Heart right ventricle (tissue), 16 donors: Measurements from ENCODE around the gene ALAS1. TPM values are rescaled to one million over a fixed set of nuclear protein-coding genes. Genes with fewer than 3 reads are reported as not detected.
"Not testable (repeated sequence)": the region's sequence is repeated elsewhere in the genome, so short reads cannot be mapped to it uniquely, and the experiment has no call there.

Source experiments
- ATAC-seq, 8 donors: fragments of 200-7000 bp; cut with Tn5 transposase; one replicate each; pipeline ENCODE4 v1.9.1; 2020; ENCODE audit warnings: mild to moderate bottlenecking in 8 of 8, moderate library complexity in 8 of 8, moderate number of reproducible peaks in 1 of 8
- DNase-seq, 2 donors: peaks; one replicate each; pipeline ENCODE4 v3.0.0-alpha.2; 2020
- H3K27ac ChIP-seq, 10 donors: fragments of 200-600 bp; sonication (generic) in 2 of 10; one replicate each; pipeline versions ENCODE4 v1.5.0 to v1.8.0; 2020 to 2022; ENCODE audit warnings: mild to moderate bottlenecking in 3 of 10
- H3K27me3 ChIP-seq, 7 donors: fragments of 200-600 bp; one replicate each; pipeline ENCODE4 v1.8.0; 2021 to 2022; ENCODE audit warnings: mild to moderate bottlenecking in 2 of 7
- H3K36me3 ChIP-seq, 9 donors: fragments of 200-600 bp; sonication (generic) in 1 of 9; one replicate each; pipeline versions ENCODE4 v1.5.0 to v1.8.0; 2020 to 2022; ENCODE audit warnings: mild to moderate bottlenecking in 2 of 9
- H3K4me1 ChIP-seq, 9 donors: fragments of 200-600 bp; sonication (generic) in 1 of 9; one replicate each; pipeline versions ENCODE4 v1.5.0 to v1.8.0; 2020 to 2022; ENCODE audit warnings: mild to moderate bottlenecking in 4 of 9
- H3K4me3 ChIP-seq, 10 donors: fragments of 200-600 bp; sonication (generic) in 2 of 10; one replicate each; pipeline versions ENCODE4 v1.5.0 to v1.8.0; 2020 to 2022; ENCODE audit warnings: mild to moderate bottlenecking in 7 of 10, moderate library complexity in 2 of 10
- H3K9me3 ChIP-seq, 11 donors: fragments of 200-600 bp in 10 of 11; sonication (generic) in 2 of 11; one replicate each; pipeline versions ENCODE4 v1.5.0 to v1.8.0; 2013 to 2022; ENCODE audit warnings: mild to moderate bottlenecking in 2 of 11, control low read depth in 1 of 11, moderate library complexity in 1 of 11
- CTCF ChIP-seq, 9 donors: fragments of 200-600 bp; sonication (generic) in 2 of 9; IDR thresholded peaks; one replicate each; pipeline versions ENCODE4 v1.5.0 to v1.8.0; 2021 to 2022; ENCODE audit warnings: antibody characterized with exemption in 9 of 9, mild to moderate bottlenecking in 5 of 9, moderate library complexity in 1 of 9
- WGBS, 2 donors: extraction: QIAGEN DNeasy Blood & Tissue Kit; methylation state at CpG; one replicate each; pipeline ENCODE4 v1.1.7; 2013; ENCODE audit warnings: inconsistent platforms in 1 of 2; 5-methylcytosine and 5-hydroxymethylcytosine counted together
- intact Hi-C, 10 donors: fragments of 100-400 bp; cut with DNase I; formaldehyde crosslinking; loops; one replicate each; pipeline versions ENCODE4 v1.11.1 to v1.14.2; 2022
- polyA plus RNA-seq, 2 donors: library from polyadenylated mRNA; stranded (reverse); fragments of 200-250 nt; gene quantifications; one replicate each; pipeline ENCODE4 v1.2.3, GENCODE V29; 2013
- total RNA-seq, 10 donors: library from RNA; stranded (reverse); fragmentation: NEBNext Ultra II Directional in 3 of 10; extraction: Animal tissue kit (Norgen Biotek cat#: 25700) in 3 of 10; gene quantifications; one replicate each; pipeline versions ENCODE4 v1.2.1 to v1.2.4, GENCODE V29; 2021 to 2023
- donor health status: Arrhythmogenic right ventricular cardiomyopathy.
- donor health status: ischemic (EF 13 %, LVEDD 7.1; RV severe dilation, severe dysfunction).
- donor health status: healthy with polysubstance abuse.
- donor health status: DM: no; HTN: yes; CAD: no.
- donor health status: DM: no; HTN: no; CAD: no.
- donor health status: ischemic (EF 25% LVEDD 6.9; RV normal size, moderate dysfunction).
- donor health status: ischemic (EF 25% LVEDD 5.7; RV mildly dilated, moderate dysfunction).
- donor health status: healthy.
- donor health status: DM: yes; HTN: yes; CAD: no.
- donor health status: Ischemic cardiomyopathy.
- donor health status: ischemic (EF 35%, LVEDD 5.7; RV mildly dilated, moderate dysfunction).
- donor health status: nonischemic (EF 11% LVEDD 7.7; RV severe dilation, severe dysfunction).
- donor health status: DM: yes; HTN: yes; CAD: no.
- donor health status: PGD.
- donor health status: ischemic (EF 29% LVEDD 5.4; RV normal size, mild dysfunction).
- donor health status: nonischemic (EF 23%, LVEDD 6.1; RV moderate dilation, normal function).

ALAS1 gene
- total and polyA plus RNA-seq, 12 donors: 55.2 to 233 (median 176) TPM

GRCh38 chr3:52167240-52167639, 30.7 kb upstream of the ALAS1 start:
- ATAC-seq: no peak
- H3K4me1 ChIP-seq: no peaks in the 10 kb centered on the region
- no peak for TF ChIP-seq CTCF (IDR thresholded peaks at IDR 0.05)
- no peak for DNase-seq
- no peaks in the 10 kb centered on the region for H3K9me3 ChIP-seq
- intact Hi-C loops: no loop called here
- H3K27ac ChIP-seq: no peak overlapping the region
- 45 to 49% methylated on average over 9 of the region's 9 CpGs for WGBS, 2 donors
- H3K36me3 ChIP-seq: no peaks in the 10 kb centered on the region
- H3K27me3 ChIP-seq: no peaks in the 10 kb centered on the region
- H3K4me3 ChIP-seq: no peak overlapping the region

DNA sequence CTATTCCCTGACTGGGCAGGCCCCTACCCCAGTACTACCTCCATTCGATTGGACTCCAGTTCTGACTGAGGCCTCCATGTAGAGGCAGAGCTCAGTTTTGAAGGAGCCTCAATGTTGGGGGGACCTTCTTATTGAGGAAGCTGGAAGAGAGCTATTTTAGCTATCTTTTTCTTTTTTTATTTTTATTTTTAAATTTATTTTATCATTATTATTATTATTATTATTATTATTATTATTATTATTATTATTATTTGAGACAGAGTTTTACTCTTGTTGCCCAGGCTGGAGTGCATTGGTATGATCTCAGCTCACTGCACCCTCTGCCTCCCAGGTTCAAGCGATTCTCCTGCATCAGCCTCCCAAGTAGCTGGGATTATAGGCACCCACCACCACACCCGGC, 27.7 kb upstream of the ALAS1 start:
- DNase-seq, H3K4me3 ChIP-seq, H3K27ac ChIP-seq, H3K36me3 ChIP-seq, ATAC-seq, H3K4me1 ChIP-seq, intact Hi-C loops, H3K27me3 ChIP-seq, H3K9me3 ChIP-seq: not testable (repeated sequence)
- WGBS, 2 donors: 97 to 98% methylated on average over 3 of the region's 3 CpGs

DNA sequence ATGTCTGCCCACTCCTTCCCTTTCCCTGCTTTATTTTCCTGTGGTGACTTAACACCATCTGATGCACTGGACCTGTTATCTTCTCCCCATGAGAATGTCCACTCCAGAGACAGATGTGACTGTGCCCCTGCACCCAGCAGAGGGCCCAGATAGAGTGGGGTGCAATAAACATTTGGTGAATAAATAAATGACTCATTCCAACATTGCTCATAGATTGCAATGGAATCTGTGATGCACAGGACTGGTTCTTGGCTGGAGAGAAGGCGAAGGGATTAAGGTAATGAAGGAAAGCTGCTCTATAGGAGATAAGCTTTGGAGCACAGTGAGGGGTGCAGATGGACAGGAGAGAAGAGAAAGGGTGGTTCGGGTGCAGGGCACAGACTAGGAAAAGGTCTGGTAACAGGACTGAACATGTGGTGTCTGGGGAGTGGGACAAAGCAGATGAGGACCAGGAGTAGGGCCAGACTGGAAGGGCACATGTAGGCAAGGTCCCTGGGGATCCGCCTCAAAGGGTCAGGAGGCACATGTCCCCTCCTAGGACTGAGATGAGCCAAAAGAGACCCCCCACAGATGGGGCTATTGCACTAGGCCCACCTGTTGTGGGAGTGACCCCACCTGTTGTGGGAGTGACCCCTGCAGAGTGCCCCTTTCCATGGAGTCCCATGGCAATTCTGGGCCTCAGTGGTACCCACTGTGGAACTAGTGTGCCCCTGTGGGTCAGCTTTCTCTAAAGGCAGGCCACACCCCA, 26.3 kb upstream of the ALAS1 start:
- H3K4me1 ChIP-seq: no peaks in the 10 kb centered on the region
- H3K27me3 ChIP-seq: no peaks in the 10 kb centered on the region
- intact Hi-C loops: no loop called here
- H3K9me3 ChIP-seq: no peaks in the 10 kb centered on the region
- no peak for TF ChIP-seq CTCF (IDR thresholded peaks at IDR 0.05)
- 84 to 88% methylated on average over 3 of the region's 3 CpGs for WGBS, 2 donors
- no peak overlapping the region for H3K27ac ChIP-seq
- ATAC-seq: no peak
- H3K36me3 ChIP-seq: no peaks in the 10 kb centered on the region
- no peak for DNase-seq
- H3K4me3 ChIP-seq: no peak overlapping the region

- intact Hi-C loops: no loop called here
- no peak for ATAC-seq
- H3K27ac ChIP-seq: no peak overlapping the region
- no peak overlapping the region for H3K4me3 ChIP-seq
- H3K4me1 ChIP-seq: no peaks in the 10 kb centered on the region
- DNase-seq: no peak
- H3K36me3 ChIP-seq: no peaks in the 10 kb centered on the region
- no peak for TF ChIP-seq CTCF (IDR thresholded peaks at IDR 0.05)
- 85 to 91% methylated on average over 5 of the region's 5 CpGs for WGBS, 2 donors
- H3K27me3 ChIP-seq: no peaks in the 10 kb centered on the region
- H3K9me3 ChIP-seq: no peaks in the 10 kb centered on the region
Measured at GRCh38 chr3:52172262-52172757, 25.6 kb upstream of the ALAS1 start.

DNA sequence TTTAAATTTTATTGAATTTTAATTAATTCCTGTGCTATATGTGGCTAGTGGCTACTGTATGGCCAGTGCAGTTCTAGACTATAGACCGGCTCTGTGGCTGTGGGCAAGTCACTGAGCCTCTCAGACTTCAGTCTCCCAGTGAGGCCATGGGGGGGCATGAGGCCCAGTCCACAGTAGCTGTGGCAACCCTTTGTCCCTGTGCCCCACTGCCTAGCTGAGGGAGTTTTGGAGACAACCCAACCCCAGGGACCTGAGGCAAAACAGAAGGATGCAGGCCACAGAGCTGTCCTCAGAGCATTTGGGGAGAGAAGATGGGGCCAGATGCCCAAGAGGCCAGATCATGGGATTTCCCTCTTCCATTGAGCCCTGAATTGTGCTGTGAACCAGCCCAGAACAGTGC, 24.9 kb upstream of the ALAS1 start:
- no peak for TF ChIP-seq CTCF (IDR thresholded peaks at IDR 0.05)
- Histone ChIP-seq H3K4me3 (no peak overlapping the region), H3K27me3 (no peaks in the 10 kb centered on the region), H3K36me3 (no peaks in the 10 kb centered on the region), H3K9me3 (no peaks in the 10 kb centered on the region), H3K4me1 (no peaks in the 10 kb centered on the region), H3K27ac (no peak overlapping the region)
- whole genome bisulfite sequencing, 2 donors: 95 to 96% methylated on average over 1 of the region's 1 CpG
- intact Hi-C loops: no loop called here
- DNase-seq: no peak
- ATAC-seq: no peak
